ENCODE data around the gene TST.
"Not testable (repeated sequence)": the region's sequence is repeated elsewhere in the genome, so short reads cannot be mapped to it uniquely, and the experiment has no call there.

The TST gene

DNA sequence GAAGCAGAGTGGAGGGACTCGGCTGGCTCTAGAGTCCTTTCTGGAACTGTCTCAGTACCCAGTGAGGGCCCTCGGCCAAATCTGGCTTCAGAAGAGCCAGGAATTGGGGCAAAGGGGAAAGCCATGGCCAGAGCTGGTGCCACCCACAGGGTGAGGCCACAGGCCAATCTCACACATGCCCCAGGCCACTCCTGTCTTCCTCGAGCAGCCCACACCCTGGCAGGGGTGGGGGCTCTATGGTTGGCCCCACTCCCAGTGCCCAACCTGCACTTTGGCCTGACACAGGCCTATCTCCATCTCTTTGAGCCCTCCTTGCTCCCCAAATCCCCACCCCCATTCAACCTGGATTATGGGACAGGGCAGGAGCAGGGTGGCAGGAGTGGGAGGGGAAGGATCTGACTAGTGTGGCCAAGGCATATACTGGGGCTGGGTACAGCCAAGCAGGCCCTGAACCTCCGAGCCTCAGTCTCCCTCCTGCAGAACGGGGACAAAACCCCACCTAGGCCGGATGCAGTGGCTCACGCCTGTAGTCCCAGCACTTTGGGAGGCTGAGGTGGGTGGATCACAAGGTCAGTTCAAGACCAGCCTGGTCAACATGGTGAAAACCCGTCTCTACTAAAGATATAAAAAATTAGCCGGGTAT lies 6.9 kb downstream of the TST start:
- DNase-seq, result no peak

DNA sequence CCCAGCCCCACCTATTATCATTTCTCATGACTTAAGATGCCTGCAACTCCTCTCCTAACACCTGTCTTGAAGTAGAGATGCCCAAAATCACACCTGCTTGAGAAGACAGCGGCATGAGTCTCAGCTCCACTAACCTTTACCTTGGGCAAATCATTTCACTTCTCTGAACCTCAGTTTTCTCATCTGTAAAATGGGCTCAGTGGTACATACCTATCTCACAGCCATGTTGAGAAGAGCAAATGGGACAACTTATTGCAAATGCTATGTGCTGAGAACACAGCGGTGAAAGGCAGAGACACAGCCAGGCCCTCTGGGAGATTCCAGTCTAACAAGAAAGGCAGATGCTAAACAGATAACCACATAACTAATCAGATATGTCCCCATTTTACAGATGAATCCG lies 7.8 kb downstream of the TST start:
- DNase-seq, result no peak

DNA sequence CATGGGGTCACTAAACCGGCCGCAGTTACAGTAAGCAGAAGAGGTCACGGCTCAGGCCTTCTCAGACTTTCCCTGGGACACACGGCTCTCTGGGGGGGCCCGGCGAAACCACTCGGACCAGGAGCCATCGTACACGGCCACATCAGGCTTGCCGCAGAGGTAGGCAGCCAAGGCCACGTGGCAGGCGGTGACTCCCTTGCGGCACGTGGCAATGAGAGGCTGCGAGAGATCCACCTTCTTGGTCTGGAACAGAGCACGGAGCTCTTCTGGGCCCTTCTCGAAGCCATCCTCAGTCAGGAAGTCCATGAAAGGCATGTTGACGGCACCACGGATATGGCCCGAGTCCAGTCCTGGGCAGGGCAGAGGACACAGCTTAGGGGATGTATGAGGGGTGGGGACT lies 8.3 kb downstream of the TST start:
- DNase-seq, result no peak

DNA sequence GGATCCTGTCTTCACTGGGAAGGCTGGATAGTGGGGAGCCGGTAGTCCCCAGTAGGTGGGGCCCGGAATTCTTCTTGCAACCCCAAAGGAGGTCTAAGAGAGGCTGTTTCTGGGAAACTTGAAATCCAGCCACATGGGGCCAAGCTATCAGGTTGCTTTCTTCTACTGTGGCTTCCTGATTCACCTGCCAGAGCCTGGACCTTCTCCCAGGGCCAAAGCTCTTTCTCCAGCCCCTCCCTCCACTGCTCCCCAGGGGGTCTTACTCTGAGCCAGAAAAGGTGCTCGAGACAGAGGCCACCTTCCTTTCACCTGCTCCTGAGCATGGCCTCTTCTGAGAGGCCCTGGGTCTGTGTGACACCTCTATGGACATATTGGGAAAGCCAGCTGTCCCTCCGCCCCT lies 9.1 kb downstream of the TST start:
- DNase-seq, result no peak

DNA sequence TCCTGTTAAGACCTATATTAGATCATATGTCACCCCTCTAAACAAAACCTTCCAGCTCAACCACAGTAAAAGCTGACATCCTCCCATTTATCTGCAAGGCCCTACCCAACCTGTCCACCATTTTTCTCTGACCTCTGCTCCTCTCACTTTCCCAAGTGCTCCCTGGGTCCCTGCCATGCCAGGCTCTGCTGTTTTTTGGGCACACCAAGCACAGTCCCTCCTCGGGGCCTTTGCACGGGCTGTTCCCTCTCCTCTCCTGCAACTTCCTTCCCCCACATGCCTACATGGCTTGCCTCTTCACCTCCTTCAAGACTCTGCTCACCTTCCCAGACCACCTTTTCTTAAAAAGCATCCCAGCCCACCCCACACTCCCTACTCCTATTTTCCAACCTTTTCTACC lies 9.8 kb downstream of the TST start:
- DNase-seq, result no peak

DNA sequence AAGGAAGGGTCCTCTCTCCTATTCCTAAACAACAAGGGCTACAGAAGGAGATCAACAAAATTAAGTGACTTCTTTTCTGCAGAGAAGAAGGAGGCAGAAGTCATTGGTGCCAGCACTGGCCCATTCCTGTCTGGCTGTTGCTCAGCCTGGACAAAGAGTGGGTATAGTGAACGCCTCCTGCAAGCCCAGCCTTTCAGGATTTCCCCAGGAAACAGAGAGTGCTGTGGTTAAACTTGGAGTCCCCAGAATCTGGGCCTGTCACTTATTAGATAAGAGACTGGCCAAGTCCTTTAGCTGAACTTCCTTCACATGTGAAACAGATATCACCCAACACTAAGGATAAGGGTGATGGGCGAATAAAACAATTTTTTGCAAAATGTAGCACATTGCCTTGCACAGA lies 10.9 kb downstream of the TST start:
- DNase-seq, result no peak

DNA sequence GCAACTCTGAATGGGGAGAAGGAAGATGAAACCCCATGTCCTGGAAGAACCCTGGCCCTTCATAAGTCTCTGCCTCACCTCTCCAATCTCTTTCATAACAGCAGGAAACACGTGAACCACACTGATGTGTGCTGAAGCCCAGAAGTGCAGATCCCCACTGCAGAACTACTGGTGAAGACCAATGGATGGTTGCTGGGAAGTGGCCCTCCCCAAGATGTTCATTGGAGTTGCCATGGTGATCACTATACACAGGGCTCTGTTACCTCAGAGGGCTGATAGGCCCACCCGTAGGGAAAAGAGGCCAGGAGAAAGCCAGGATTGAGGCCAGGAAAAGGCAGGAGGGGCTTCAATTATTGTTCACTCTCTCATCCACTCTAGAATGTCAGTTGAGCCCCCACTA lies 11.6 kb downstream of the TST start:
- DNase-seq, result no peak

DNA sequence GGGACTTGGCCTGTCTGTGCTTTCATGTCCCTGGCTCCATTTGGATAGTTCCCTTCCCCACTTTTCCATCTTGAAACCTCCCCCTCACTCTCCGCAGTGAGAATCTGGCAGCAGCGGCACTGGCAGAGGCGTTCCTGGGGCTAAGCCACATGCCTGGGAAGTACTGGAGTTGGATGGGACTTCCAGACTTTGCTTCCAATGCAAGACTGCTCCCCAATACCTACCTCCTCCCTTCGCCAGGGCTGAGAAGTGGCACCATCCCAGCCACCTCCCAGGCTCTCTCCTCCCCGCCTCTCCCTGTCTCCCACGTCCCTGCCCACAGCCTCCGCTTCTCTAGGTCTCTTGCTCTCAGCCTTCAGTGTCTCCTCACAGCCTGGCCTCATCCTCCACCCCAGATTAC lies 16.6 kb downstream of the TST start:
- DNase-seq, result no peak

DNA sequence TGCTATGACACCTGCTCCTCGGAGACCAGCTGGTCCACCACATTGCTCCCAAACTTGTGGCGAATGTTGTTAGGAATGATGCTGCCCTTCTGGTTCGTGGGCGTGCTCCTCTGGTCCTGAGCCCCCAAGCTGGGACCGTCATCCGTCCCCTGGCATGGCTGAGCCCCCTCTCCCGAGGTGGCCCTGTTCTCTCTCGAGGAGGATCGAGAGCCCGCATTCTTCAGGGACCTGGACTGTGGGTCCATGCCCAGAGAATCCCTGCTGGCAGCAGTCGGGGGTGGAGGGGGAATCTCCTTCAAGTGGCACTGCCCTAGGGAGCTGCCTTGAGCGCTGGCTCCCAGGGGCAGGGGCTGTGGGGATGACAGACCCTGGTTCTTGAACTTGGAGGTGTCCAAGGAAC lies 17.4 kb downstream of the TST start:
- no peak for DNase-seq

DNA sequence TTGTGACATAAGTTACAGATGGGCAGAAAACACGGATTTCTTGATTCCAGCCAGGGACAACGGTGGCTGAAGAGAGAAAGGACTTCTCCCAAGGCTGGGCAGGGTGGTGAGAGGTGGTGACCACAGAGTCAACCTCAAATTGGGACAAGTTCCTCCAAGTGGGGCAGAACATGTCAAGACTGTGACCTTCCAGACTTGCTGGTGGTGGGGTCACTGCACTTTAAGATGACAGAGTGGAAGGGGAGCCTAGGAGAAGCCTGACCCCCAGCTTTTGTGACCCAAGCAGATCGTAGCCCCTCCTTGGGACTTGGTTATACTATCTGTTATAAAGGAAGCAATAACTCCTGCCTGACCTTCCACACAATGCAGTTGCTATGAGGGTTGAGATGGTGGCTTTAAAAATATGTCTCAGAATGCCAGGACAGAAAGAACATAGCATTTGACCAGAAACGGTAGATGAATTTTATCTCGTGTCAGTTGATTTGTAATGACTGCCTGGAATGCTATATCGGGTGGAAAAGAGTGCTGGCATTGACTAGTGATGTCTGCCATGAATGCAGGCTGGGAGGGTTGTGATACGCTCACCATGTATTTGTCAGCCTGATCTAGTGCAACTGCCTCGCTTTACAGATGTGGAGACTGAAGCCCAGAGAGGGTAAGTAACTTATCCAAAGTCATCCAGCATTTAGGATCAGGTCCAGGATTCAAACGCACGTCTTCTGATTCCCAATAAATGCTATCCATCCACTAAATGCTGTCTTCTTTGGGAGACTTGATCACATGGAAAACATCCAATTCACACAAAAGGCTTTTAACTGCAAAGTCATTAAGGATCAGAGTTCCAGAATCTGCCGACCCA lies 18.3 kb downstream of the TST start:
- DNase-seq, result no peak

DNA sequence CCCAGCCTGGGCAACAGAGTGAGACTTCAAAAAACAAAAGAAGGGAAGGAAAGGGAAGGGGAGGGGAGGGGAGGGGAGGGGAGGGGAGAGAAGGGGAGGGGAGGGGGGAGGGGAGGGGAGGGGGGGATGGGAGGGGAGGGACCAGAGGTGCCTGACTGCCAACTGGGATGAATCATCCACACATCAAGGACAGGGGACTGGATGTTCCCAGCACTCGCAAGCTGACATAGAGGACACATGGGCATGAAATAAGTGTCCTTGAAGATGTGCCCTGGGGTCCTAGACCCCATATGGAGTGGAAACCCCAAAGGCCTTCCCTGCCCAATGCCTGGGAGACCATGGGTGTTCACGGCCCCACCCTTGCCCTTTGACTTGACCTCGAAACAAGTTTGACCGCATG lies 19.8 kb downstream of the TST start:
- no peak for DNase-seq

DNA sequence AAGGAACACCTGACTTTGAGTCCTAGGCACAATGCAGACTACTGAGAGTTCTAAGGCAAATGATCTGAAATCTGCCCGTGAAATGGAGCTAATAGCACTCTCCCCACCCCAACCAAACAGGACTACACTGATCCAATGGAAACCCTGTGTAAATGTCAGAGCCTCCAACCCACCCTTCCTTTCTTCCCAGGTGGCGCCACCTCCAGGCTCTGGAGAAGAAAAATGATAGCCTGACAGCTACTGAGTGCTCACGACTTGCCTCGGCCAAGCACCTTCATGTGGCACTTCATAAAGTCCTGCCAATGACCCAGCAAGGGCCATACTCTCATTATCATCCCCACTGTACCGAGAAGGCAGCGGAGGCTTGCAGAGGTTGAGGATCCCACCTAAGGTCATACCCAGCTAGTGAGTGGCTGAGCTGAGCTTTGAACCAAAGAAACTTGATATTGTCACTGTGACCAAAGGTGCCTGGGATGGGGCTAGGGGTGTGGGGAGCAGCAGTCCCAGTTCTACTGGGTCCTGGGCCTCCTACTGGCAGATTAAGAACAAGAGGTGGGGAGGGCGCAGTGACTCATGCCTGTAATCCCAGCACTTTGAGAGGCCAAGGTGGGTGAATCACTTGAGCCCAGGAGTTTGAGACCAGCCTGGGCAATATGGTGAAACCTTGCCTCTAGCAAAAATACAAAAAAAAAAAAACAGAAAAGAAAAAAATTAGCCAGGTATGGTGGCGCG lies 20.5 kb downstream of the TST start:
- DNase-seq, result no peak

DNA sequence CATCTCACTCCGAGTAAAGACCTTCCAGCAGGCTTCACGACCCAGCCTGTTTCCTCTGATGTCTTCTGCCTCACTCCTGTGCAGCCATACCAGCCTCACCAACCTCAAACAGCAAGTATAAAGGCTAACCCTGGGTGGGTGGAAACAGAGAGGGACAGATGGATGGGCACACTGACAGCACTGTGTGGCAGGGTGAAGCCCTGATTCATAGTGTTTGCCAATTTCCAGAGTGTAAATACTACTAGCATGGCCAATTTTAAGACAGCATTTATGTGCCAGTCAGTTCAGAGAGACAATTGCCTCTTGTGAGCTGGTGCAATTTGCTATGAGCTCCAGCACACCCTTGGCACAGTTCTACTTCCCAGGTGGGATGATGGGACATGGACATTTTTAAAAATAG lies 21.5 kb downstream of the TST start:
- DNase-seq, result no peak

DNA sequence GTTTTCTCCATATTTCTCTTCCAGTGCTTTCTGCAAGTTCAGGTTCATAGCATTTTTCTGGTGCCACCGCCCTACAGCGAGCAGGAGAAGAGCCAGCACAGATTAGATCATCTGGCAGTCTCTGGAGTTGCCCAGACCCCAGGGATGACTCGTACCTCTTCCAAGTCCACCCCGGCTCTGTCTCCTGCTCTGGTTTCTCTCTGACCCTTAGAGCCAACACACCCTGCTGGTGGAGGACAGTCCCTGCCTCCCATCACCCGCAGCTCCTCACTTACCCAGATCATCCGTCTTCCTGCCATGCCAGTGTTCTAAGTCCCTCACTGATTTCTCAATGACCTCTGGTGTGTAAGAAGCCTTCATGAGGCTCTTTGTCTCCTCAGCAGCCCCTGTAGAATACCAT lies 28.0 kb downstream of the TST start:
- no peak for DNase-seq

DNA sequence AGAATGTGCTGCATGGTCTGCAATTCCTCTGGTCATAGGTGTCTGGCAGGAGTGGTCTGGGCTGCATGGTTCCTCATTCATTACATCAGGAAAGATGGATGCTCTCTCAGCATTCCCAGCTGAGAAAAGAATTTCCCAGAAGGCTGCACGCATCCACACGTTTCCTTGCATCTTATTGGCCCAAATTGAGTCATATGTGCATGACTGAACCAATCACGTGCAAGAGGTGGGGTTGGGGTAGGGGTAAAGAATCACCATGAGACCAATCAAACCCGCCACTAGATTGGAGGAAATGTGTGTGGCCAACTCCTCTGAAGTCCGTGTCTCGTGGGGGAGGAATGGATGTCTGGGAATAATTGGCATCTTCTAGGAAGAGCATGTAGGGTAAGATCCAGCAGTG lies 28.8 kb downstream of the TST start:
- DNase-seq, result no peak

DNA sequence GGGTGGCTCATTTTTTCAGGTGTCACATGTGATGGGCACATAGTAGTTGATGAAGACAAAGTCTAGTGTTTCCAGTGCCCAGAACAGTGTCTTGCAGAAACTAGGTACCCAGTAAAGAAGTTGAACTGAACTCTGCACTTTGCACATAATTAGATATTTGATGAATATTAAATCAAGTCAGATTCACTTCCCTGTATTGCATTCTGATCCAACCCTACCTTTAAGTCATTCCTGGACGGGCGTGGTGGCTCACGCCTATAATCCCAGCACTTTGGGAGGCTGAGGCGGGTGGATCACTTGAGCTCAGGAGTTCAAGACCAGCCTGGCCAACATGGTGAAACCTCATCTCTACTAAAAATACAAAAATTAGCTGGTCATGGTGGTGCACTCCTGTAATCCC lies 30.2 kb downstream of the TST start:
- DNase-seq, result not testable (repeated sequence)

DNA sequence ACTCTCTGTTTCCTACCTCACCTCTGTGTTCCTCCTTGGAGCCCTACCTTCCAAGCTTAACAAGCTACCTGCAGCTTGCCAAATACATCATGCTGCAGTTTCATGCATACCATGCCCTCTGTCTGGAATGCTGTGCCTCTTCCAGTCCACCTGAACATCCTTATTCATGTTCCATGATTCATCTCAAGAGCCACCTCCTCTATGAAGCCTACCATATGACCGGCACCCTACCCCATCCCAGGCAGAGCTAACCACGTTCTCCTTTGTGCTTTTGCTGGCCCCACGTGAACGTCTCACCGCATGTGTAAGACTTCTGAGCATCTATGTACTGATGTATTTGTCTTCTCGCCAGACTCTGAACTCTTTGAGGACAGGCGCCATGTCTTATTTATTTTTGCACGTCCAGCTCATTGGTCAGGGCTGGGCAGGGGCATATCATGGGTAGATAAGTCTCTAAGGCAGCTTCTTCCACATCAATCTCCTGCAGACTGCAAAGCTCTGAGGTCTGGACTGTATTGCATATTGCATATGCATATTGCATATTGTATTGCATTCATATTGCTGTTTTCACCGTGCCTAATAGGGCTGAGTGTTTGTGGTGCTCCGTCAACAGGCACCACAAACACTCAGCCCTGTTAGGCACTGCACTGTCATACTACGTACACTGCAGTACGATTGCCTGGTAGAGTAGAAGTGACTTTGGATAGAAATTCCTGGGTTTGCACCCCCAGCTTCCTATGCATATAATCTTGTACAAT lies 31.0 kb downstream of the TST start:
- no peak for DNase-seq

DNA sequence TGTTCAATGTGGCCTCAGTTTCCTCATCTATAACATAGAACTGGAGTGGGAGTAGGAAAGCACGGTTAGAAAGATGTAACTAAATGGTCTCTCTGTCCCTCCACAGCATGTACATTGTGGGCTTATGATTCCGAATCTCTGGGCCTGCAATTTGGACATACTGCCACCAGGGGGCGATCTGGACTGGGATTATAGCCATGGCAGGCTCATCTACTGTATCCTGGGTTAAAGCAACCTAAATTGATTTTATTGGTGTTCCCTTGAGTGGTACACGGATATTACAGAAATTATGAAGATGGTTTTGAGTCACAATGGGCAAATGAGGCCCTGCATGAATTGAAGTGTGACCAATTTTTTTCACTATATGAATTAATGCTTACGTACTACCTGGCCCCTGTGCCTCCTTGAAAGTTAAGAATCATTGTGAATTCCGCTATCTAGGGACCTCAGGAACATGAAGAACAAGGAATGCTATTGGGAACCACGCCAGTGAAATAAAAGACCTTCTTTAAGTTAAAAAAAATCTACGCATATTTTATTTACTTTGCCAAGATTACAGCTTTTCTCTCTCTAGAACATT lies 32.9 kb downstream of the TST start:
- DNase-seq, result no peak

DNA sequence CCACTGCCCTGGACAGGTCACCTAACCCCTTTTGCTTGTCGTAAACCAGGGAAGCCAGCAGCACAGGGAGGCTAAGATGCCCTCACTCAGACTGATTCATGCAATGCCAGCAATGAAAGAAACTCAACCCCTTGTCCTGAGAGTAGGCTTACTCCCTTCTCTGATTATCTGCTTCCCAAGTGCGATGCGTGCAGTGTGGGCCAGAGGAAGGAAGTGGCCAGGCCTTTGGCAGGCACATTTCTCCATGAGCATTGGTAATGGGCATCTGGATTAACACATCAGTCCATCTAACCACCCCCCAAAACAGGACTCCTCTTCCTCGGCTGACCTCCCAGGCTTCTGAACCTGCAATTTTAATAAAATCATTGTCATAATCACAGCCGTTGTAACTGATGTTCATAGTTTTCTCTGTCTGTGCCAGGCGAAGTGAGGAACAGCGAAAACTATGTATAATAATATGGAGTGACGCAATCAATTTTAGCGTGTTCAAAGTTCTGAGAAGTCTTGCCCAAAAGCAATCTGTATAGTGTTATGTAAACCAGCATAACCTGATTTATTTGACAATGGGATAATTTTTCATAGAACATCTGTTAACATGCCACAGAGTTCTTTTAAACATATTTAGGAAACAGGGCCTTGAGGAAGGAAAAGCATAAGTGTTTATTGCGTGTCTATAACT lies 33.9 kb downstream of the TST start:
- no peak for DNase-seq

DNA sequence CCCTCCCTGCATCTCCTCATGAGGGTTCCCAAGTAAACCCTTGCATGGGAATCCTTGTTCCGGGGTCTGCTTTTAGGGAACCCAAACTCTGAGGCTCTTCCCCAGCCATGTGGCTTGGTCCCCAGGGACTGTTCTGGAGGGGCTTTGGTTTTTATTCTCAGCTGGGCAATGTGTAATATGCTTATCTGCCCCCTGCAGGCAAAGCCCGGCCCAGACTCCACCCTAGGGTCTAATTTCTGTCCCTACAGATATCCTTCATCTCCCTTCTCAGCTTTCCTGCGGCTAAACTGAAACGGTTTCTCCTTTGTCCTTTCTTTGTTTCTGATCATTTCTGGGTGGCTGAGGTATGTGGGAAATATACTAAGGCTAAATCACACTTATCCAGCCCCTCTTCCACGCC lies 37.1 kb downstream of the TST start:
- DNase-seq, result no peak

DNA sequence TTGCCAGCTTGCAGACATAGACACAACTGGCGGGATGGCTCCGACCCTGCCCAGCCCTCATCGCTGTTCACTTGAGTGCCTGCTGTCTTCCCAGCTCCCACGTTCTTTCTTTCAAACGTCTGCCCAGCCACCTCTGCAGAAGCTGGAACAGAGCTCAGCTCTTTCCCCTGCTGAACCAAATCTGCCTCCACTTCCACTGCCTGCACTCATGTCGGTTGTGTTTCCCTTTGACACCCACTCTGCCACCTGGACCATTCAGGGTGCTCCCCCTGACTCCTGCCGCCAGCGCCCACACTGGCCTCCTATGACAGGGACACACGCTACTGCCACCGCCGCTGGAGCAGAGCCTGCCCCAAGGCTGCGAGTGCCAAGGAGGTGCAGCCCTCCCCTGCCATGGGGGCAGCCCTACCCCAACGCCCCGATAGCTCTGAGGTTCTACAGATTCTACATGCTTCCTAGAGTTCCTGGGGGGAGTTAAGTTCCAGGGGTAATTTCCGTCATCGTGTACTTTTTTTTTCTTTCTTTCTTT lies 37.9 kb downstream of the TST start:
- no peak for DNase-seq
